Spinal cord (tissue), 10 donors: Measurements from ENCODE around the gene TRIM67. TPM values are rescaled to one million over a fixed set of nuclear protein-coding genes. Genes with fewer than 3 reads are reported as not detected.
A peak's percentile ranks its signal among the peaks of the same experiment; 100 is the strongest.
"Not testable (repeated sequence)": the region's sequence is repeated elsewhere in the genome, so short reads cannot be mapped to it uniquely, and the experiment has no call there.

Experiments used
- DNase-seq, 6 donors: peaks; one replicate each; pipeline versions ENCODE4 v3.0.0 to v3.0.0-alpha.2; 2013 to 2015; ENCODE audit warnings: low spot score in 6 of 6, low read depth in 4 of 6
- H3K27ac ChIP-seq: one replicate; pipeline ENCODE4 v1.5.1; 2013; ENCODE audit warnings: low read depth, low read length, control low read depth
- H3K27me3 ChIP-seq: one replicate; pipeline ENCODE4 v1.6.1; 2013; ENCODE audit warnings: low read length; ENCODE audit not compliant: control insufficient read depth, insufficient read depth
- H3K36me3 ChIP-seq: one replicate; pipeline ENCODE4 v1.6.1; 2013; ENCODE audit warnings: low read length; ENCODE audit not compliant: control insufficient read depth, insufficient read depth
- H3K4me1 ChIP-seq: one replicate; pipeline ENCODE4 v1.6.1; 2013; ENCODE audit warnings: low read length; ENCODE audit not compliant: control insufficient read depth, insufficient read depth
- H3K4me3 ChIP-seq: one replicate; pipeline ENCODE4 v1.5.1; 2013; ENCODE audit warnings: low read depth, low read length, control low read depth
- H3K9me3 ChIP-seq: one replicate; pipeline ENCODE4 v1.6.1; 2013; ENCODE audit warnings: low read length; ENCODE audit not compliant: control insufficient read depth, insufficient read depth
- WGBS: methylation state at CpG from one replicate; pipeline ENCODE4 v1.1.5; 2013; ENCODE audit warnings: missing lambda C conversion rate; ENCODE audit not compliant: insufficient coverage; 5-methylcytosine and 5-hydroxymethylcytosine counted together
- long read RNA-seq, 4 donors: transcript quantifications; one replicate each; lab custom pipeline, GENCODE V29; 2026
- polyA plus RNA-seq, 2 donors: library from polyadenylated mRNA; unstranded; fragments of 120-200 nt; gene quantifications; one replicate each; pipeline ENCODE4 v1.2.1, GENCODE V29; 2013; ENCODE audit not compliant: insufficient read length in 2 of 2
- total RNA-seq, 2 donors: library from RNA; depleted of rRNA in 1 of 2; stranded (reverse); fragments of 120-200 nt in 1 of 2; fragments of >200 nt in 1 of 2; gene quantifications; one replicate each; pipeline versions ENCODE4 v1.2.3 to v1.2.4, GENCODE V29; 2013 to 2014
- donor health status: healthy.

Gene TRIM67
- total RNA-seq (10 to 100 TPM in 1 of 2 donors, 1 to 10 TPM in 1; 5.2 to 13.8 TPM), polyA plus RNA-seq (10 to 100 TPM; 33.9 to 37.2 TPM)
- long read RNA-seq, donor 1, full-length matches to known transcripts: 7 of 7 reads
- long read RNA-seq, donor 1, partial matches to known transcripts: 0 of 7 reads
- long read RNA-seq, donor 1, other reads (novel, unspliced or antisense): 0 of 7 reads
- long read RNA-seq, donor 2, full-length matches to known transcripts: 4 of 4 reads
- long read RNA-seq, donor 2, partial matches to known transcripts: 0 of 4 reads
- long read RNA-seq, donor 2, other reads (novel, unspliced or antisense): 0 of 4 reads
- long read RNA-seq, donor 3, full-length matches to known transcripts: 2 of 15 reads
- long read RNA-seq, donor 3, partial matches to known transcripts: 13 of 15 reads
- long read RNA-seq, donor 3, other reads (novel, unspliced or antisense): 0 of 15 reads
- long read RNA-seq, donor 4: 0 reads

GRCh38 chr1:231161667-231162296 lies at the start of gene TRIM67:
TRIM67 (plus strand) TSS chr1:231162058; CDS start chr1:231162970, 912 bp downstream.
- peak in 5 of 6 donors; percentile 51 to 96 (median 65) for DNase-seq
- H3K27me3 ChIP-seq: peaks cover 25% of the 10 kb centered on the region
- WGBS: under 1% methylated on average over 35 of the region's 42 CpGs
- no peaks in the 10 kb centered on the region for H3K36me3 ChIP-seq
- peak within 1 kb of the TSS; percentile 52 for H3K4me3 ChIP-seq
- H3K9me3 ChIP-seq: no peaks in the 10 kb centered on the region
- H3K4me1 ChIP-seq: peaks cover 28% of the 10 kb centered on the region
- peak within 1 kb of the TSS; percentile 61 for H3K27ac ChIP-seq

- no peak overlapping the region for H3K27ac ChIP-seq
- H3K4me1 ChIP-seq: no peaks in the 10 kb centered on the region
- H3K4me3 ChIP-seq: no peak overlapping the region
- no CpG with 5 or more reads among the region's 1 CpG for WGBS
- DNase-seq: peak in 1 of 6 donors; percentile 37
- H3K36me3 ChIP-seq: no peaks in the 10 kb centered on the region
- H3K27me3 ChIP-seq: no peaks in the 10 kb centered on the region
- peaks cover 1% of the 10 kb centered on the region for H3K9me3 ChIP-seq
These were observed 45.1 kb upstream of the TRIM67 start for GRCh38 chr1:231116738-231117137.

GRCh38 chr1:231118704-231119453 lies 43.0 kb upstream of the TRIM67 start:
- H3K4me3 ChIP-seq: no peak overlapping the region
- no peaks in the 10 kb centered on the region for H3K4me1 ChIP-seq
- H3K27ac ChIP-seq: no peak overlapping the region
- DNase-seq: no peak
- H3K27me3 ChIP-seq: no peaks in the 10 kb centered on the region
- H3K36me3 ChIP-seq: no peaks in the 10 kb centered on the region
- whole genome bisulfite sequencing: 53% methylated on average over 3 of the region's 8 CpGs
- H3K9me3 ChIP-seq: peaks cover 1% of the 10 kb centered on the region

GRCh38 chr1:231121533-231121932 lies 40.3 kb upstream of the TRIM67 start:
- H3K4me3 ChIP-seq: no peak overlapping the region
- no peaks in the 10 kb centered on the region for H3K27me3 ChIP-seq
- no CpG with 5 or more reads among the region's 1 CpG for WGBS
- DNase-seq: no peak
- H3K9me3 ChIP-seq: peaks cover 1% of the 10 kb centered on the region
- no peak overlapping the region for H3K27ac ChIP-seq
- no peaks in the 10 kb centered on the region for H3K36me3 ChIP-seq
- H3K4me1 ChIP-seq: peaks cover 5% of the 10 kb centered on the region

GRCh38 chr1:231122143-231122542 lies 39.7 kb upstream of the TRIM67 start:
- H3K4me1 ChIP-seq: peaks cover 5% of the 10 kb centered on the region
- peaks cover 4% of the 10 kb centered on the region for H3K9me3 ChIP-seq
- WGBS: no CpG with 5 or more reads among the region's 2 CpGs
- no peaks in the 10 kb centered on the region for H3K36me3 ChIP-seq
- no peak overlapping the region for H3K4me3 ChIP-seq
- DNase-seq: no peak
- no peaks in the 10 kb centered on the region for H3K27me3 ChIP-seq
- no peak overlapping the region for H3K27ac ChIP-seq

GRCh38 chr1:231124746-231125145 lies 37.1 kb upstream of the TRIM67 start:
- Histone ChIP-seq H3K4me3 (no peak overlapping the region), H3K27ac (no peak overlapping the region), H3K27me3 (no peaks in the 10 kb centered on the region), H3K9me3 (peaks cover 2% of the 10 kb centered on the region), H3K36me3 (no peaks in the 10 kb centered on the region), H3K4me1 (peaks cover 5% of the 10 kb centered on the region)
- 41% methylated on average over 7 of the region's 14 CpGs for WGBS
- DNase-seq: peak in 1 of 6 donors; percentile 24

- Histone ChIP-seq H3K27ac (no peak overlapping the region), H3K27me3 (no peaks in the 10 kb centered on the region), H3K4me3 (no peak overlapping the region), H3K4me1 (peaks cover 5% of the 10 kb centered on the region), H3K9me3 (peaks cover 2% of the 10 kb centered on the region), H3K36me3 (no peaks in the 10 kb centered on the region)
- DNase-seq: no peak
- 53% methylated on average over 3 of the region's 9 CpGs for WGBS
These were observed 35.8 kb upstream of the TRIM67 start for GRCh38 chr1:231125972-231126580.

GRCh38 chr1:231127106-231127505 lies 34.8 kb upstream of the TRIM67 start:
- H3K36me3 ChIP-seq, H3K4me1 ChIP-seq, H3K27me3 ChIP-seq, H3K27ac ChIP-seq, H3K4me3 ChIP-seq, DNase-seq, H3K9me3 ChIP-seq: not testable (repeated sequence)
- no CpG with 5 or more reads among the region's 6 CpGs for WGBS

- 100% methylated on average over 1 of the region's 27 CpGs for WGBS
These were observed 33.4 kb upstream of the TRIM67 start for GRCh38 chr1:231128471-231128870.

More at GRCh38 chr1:231128471-231128870, 33.4 kb upstream of the TRIM67 start:
- H3K4me3 ChIP-seq, H3K4me1 ChIP-seq, H3K27ac ChIP-seq, DNase-seq, H3K27me3 ChIP-seq, H3K9me3 ChIP-seq, H3K36me3 ChIP-seq: not testable (repeated sequence)
